CD4-positive, alpha-beta T cell treated with Interleukin-1 beta for 1 hour (primary cell): ENCODE measurements around the gene TARS2.

Experiments
- DNase-seq, 2 donors: peaks; one replicate each; pipeline ENCODE4 v3.0.0-alpha.2; 2020 to 2022

TARS2 gene

GRCh38 chr1:150486966-150487762 is at the start of gene TARS2:
Gene TARS2 (plus strand): TSS chr1:150487419. CDS start chr1:150487451, 32 bp downstream.
- DNase-seq: peak; percentile 96 to 98

GRCh38 chr1:150441121-150441520 is 46.1 kb upstream of the TARS2 start:
- DNase-seq: no peak

GRCh38 chr1:150444232-150444631 is 43.0 kb upstream of the TARS2 start:
- no peak for DNase-seq

GRCh38 chr1:150456146-150456647 is 31.0 kb upstream of the TARS2 start:
- DNase-seq: no peak

GRCh38 chr1:150464422-150464826 is 22.8 kb upstream of the TARS2 start:
- peak; percentile 68 to 78 for DNase-seq

GRCh38 chr1:150466964-150467363 is 20.3 kb upstream of the TARS2 start:
- no peak for DNase-seq

- DNase-seq: no peak
These were observed 17.9 kb upstream of the TARS2 start for GRCh38 chr1:150469291-150469690.

GRCh38 chr1:150472601-150473200 is 14.5 kb upstream of the TARS2 start:
- DNase-seq: no peak

- no peak for DNase-seq
These were observed 13.6 kb upstream of the TARS2 start for GRCh38 chr1:150473659-150474058.

GRCh38 chr1:150474869-150475268 is 12.3 kb upstream of the TARS2 start:
- DNase-seq: no peak

GRCh38 chr1:150476754-150477153 is 10.5 kb upstream of the TARS2 start:
- no peak for DNase-seq

GRCh38 chr1:150477320-150477719 is 9.9 kb upstream of the TARS2 start:
- DNase-seq: no peak

- DNase-seq: no peak
These were observed 9.5 kb upstream of the TARS2 start for GRCh38 chr1:150477733-150478132.

GRCh38 chr1:150479370-150479769 is 7.8 kb upstream of the TARS2 start:
- DNase-seq: no peak

GRCh38 chr1:150479927-150480352 is 7.3 kb upstream of the TARS2 start:
- no peak for DNase-seq

GRCh38 chr1:150484431-150484830 is 2.8 kb upstream of the TARS2 start:
- DNase-seq: no peak

- no peak for DNase-seq
These were observed 2.4 kb upstream of the TARS2 start for GRCh38 chr1:150484861-150485260.

- DNase-seq: no peak
These were observed 520 bp downstream of the TARS2 start for GRCh38 chr1:150487763-150488115.

GRCh38 chr1:150493175-150493574 is 6.0 kb downstream of the TARS2 start:
- no peak for DNase-seq

- no peak for DNase-seq
These were observed 11.1 kb downstream of the TARS2 start for GRCh38 chr1:150498342-150498741.

- DNase-seq: no peak
These were observed 18.2 kb downstream of the TARS2 start for GRCh38 chr1:150505431-150505830.

GRCh38 chr1:150507912-150508864 is 21.0 kb downstream of the TARS2 start, which contains the start of gene ECM1:
Gene ECM1 (plus strand): TSS chr1:150508109. CDS start chr1:150508210, 101 bp downstream.
- peak in 1 of 2 donors; percentile 17 for DNase-seq

GRCh38 chr1:150508982-150509381 is 21.8 kb downstream of the TARS2 start:
- DNase-seq: no peak
